ENCODE measurements around the gene TMEM184B. TPM values are rescaled to one million over a fixed set of nuclear protein-coding genes. Genes with fewer than 3 reads are reported as not detected.
A peak's percentile ranks its signal among the peaks of the same experiment; 100 is the strongest.

TMEM184B gene
- total RNA-seq, 1 donor from 2014 or later: 118 TPM

DNA sequence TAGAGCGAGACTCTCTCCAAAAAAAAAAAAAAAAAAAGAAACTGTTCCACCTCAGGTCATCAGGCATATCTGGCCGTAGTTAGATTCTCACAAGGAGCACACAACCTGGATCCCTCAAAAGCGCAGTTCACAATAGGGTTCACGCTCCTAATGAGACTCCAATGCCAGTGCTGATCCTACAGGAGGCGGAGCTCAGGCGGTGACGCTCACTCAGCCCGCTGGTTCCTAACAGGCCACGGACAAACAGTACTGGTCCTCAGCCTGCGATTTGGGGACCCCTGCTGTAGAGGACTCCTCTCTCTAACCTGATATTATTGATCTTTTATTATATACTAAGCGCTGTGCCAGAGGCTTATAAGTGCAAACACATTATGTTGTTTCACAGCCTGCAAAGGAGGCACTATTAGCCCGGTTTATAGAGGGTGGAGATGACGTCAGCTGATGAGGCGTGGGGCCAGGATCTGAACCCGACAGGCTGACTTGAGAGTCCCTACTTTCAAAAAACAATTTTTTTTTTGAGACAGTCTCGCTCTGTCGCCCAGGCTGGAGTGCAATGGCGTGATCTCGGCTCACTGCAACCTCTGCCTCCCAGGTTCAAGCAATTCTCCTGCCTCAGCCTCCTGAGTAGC, 75.9 kb downstream of the TMEM184B start:
- Histone ChIP-seq H3K36me3 (no peaks in the 10 kb centered on the region), H3K27me3 (no peaks in the 10 kb centered on the region), H3K9me3 (no peaks in the 10 kb centered on the region), H3K4me3 (no peak overlapping the region), H3K27ac (no peak overlapping the region), H3K4me1 (peaks cover 0 to 10% of the 10 kb centered on the region in 2 donors)
- TF ChIP-seq, protein P1, sequence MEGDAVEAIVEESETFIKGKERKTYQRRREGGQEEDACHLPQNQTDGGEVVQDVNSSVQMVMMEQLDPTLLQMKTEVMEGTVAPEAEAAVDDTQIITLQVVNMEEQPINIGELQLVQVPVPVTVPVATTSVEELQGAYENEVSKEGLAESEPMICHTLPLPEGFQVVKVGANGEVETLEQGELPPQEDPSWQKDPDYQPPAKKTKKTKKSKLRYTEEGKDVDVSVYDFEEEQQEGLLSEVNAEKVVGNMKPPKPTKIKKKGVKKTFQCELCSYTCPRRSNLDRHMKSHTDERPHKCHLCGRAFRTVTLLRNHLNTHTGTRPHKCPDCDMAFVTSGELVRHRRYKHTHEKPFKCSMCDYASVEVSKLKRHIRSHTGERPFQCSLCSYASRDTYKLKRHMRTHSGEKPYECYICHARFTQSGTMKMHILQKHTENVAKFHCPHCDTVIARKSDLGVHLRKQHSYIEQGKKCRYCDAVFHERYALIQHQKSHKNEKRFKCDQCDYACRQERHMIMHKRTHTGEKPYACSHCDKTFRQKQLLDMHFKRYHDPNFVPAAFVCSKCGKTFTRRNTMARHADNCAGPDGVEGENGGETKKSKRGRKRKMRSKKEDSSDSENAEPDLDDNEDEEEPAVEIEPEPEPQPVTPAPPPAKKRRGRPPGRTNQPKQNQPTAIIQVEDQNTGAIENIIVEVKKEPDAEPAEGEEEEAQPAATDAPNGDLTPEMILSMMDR (IDR thresholded peaks at IDR 0.05): no peak
- intact Hi-C loops (cut with DNase I): no loop called here
- no peak for DNase-seq (ENCODE audit: low spot score in 2 of 2)

DNA sequence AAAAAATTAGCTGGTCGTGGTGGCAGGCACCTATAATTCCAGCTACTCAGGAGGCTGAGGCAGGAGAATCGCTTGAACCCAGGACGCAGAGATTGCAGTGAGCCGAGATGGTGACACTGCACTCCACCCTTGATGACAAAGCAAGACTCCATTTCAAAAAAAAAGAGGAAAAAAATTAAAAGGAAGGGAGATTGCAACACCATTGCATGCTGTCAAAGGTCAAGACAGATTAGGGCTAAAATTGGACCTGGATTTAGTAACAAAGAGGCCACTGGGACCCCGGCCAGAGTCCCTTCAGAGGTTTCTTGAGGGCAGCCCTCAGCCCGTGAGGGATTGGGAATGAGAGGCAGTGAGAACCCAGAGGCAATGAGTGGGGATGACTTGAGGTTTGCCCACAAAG, 79.2 kb downstream of the TMEM184B start:
- no peak overlapping the region for H3K4me3 ChIP-seq
- peaks cover 0 to 11% of the 10 kb centered on the region in 2 donors for H3K4me1 ChIP-seq
- DNase-seq (ENCODE audit: low spot score in 2 of 2): no peak
- no peak overlapping the region for H3K27ac ChIP-seq
- no peaks in the 10 kb centered on the region for H3K9me3 ChIP-seq
- H3K36me3 ChIP-seq: no peaks in the 10 kb centered on the region
- intact Hi-C loops (cut with DNase I): no loop called here
- H3K27me3 ChIP-seq: no peaks in the 10 kb centered on the region
- TF ChIP-seq, protein P1 (IDR thresholded peaks at IDR 0.05): no peak

- H3K27me3 ChIP-seq: no peaks in the 10 kb centered on the region
- H3K36me3 ChIP-seq: no peaks in the 10 kb centered on the region
- no peaks in the 10 kb centered on the region for H3K9me3 ChIP-seq
- no peak overlapping the region for H3K27ac ChIP-seq
- TF ChIP-seq, protein P1 (IDR thresholded peaks at IDR 0.05): no peak
- no peak for DNase-seq (ENCODE audit: low spot score in 2 of 2)
- intact Hi-C loops (cut with DNase I): no loop called here
- peaks cover 0 to 11% of the 10 kb centered on the region in 2 donors for H3K4me1 ChIP-seq
- H3K4me3 ChIP-seq: no peak overlapping the region
Measured at GRCh38 chr22:38192475-38192863, 80.3 kb downstream of the TMEM184B start.

GRCh38 chr22:38191731-38192474, 80.9 kb downstream of the TMEM184B start:
- Histone ChIP-seq H3K27ac (peak overlapping the region in 1 of 2 donors; percentile 10), H3K36me3 (no peaks in the 10 kb centered on the region), H3K4me1 (peaks cover 0 to 11% of the 10 kb centered on the region in 2 donors), H3K9me3 (no peaks in the 10 kb centered on the region), H3K4me3 (no peak overlapping the region), H3K27me3 (no peaks in the 10 kb centered on the region)
- TF ChIP-seq, protein P1 (IDR thresholded peaks at IDR 0.05): no peak
- intact Hi-C loops (cut with DNase I): no loop called here
- no peak for DNase-seq (ENCODE audit: low spot score in 2 of 2)

DNA sequence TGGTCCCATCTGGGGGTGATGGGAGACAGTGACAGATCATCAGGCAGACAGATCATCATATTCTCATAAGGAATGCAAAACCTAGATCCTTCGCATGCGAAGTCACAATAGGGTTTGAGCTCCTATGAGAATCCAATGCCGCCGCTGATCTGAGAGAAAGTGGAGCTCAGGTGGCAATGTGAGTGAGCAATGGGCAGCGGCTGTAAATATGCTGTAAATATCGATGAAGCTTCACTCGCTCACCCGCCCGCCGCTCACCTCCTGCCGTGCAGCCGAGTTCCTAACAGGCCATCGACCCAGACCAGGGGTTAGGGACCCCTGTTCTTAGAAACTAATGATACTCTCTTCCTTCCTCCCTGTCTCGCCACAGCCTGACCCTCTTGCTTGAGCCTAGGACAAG, 81.8 kb downstream of the TMEM184B start:
- peaks cover 0 to 11% of the 10 kb centered on the region in 2 donors for H3K4me1 ChIP-seq
- no peak overlapping the region for H3K4me3 ChIP-seq
- no peak for DNase-seq (ENCODE audit: low spot score in 2 of 2)
- H3K36me3 ChIP-seq: no peaks in the 10 kb centered on the region
- no peaks in the 10 kb centered on the region for H3K9me3 ChIP-seq
- no peak overlapping the region for H3K27ac ChIP-seq
- TF ChIP-seq, protein P1 (IDR thresholded peaks at IDR 0.05): no peak
- intact Hi-C loops (cut with DNase I): no loop called here
- no peaks in the 10 kb centered on the region for H3K27me3 ChIP-seq
